ENCODE measurements around the gene RAVER1.

GRCh38 chr19:10289167-10289835 lies 44.0 kb downstream of the RAVER1 start:
- TF ChIP-seq TAF1 (IDR thresholded peaks at IDR 0.05; ENCODE audit: low read depth, low read length): no peak
- no peak for TF ChIP-seq POLR2A (IDR thresholded peaks at IDR 0.05; ENCODE audit: low read depth, low read length)
- TF ChIP-seq POLR2AphosphoS5 (IDR thresholded peaks at IDR 0.05; ENCODE audit: low read depth, low read length): no peak
- no peak for TF ChIP-seq PAX5 (IDR thresholded peaks at IDR 0.05; ENCODE audit: insufficient read depth, low read length, severe bottlenecking)
